GM10248 (cell line): ENCODE data around the gene PARP15.
"Not testable (repeated sequence)": the region's sequence is repeated elsewhere in the genome, so short reads cannot be mapped to it uniquely, and the experiment has no call there.

ENCODE experiments used
- CTCF ChIA-PET: fragments of 300-600 bp; sonication (Branson Sonifier 250); formaldehyde crosslinking; extraction: SDS; loops from one replicate; lab custom pipeline; 2021; ENCODE audit warnings: antibody characterized with exemption; lab: Yijun Ruan, JAX
- POLR2A ChIA-PET: fragments of 350-650 bp; sonication (Branson Sonifier 250); formaldehyde crosslinking; extraction: SDS; loops from one replicate; lab custom pipeline; 2020; ENCODE audit warnings: antibody characterized with exemption; lab: Yijun Ruan, JAX
- DNase-seq: peaks from one replicate; pipeline ENCODE4 v3.0.0; 2012; ENCODE audit errors: extremely low spot score
- TF ChIP-seq, protein P1 (sequence below): IDR thresholded peaks from 2 replicates; pipeline ENCODE4 v1.5.1; 2012; ENCODE audit warnings: mild to moderate bottlenecking, low read depth; ENCODE audit errors: extremely low read depth, missing control alignments, control extremely low read depth

Gene PARP15

GRCh38 chr3:122681284-122681973 is 104.0 kb downstream of the PARP15 start:
- ChIA-PET POLR2A (no interaction called here), CTCF (interaction anchor here (1.6 to 6.8 kb wide), 4 partner anchors 107 to 166 kb away, joined by 3 to 146 read pairs (median 20); partner anchors contain the start of gene KPNA1)
- DNase-seq, result no peak
- TF ChIP-seq, protein P1, sequence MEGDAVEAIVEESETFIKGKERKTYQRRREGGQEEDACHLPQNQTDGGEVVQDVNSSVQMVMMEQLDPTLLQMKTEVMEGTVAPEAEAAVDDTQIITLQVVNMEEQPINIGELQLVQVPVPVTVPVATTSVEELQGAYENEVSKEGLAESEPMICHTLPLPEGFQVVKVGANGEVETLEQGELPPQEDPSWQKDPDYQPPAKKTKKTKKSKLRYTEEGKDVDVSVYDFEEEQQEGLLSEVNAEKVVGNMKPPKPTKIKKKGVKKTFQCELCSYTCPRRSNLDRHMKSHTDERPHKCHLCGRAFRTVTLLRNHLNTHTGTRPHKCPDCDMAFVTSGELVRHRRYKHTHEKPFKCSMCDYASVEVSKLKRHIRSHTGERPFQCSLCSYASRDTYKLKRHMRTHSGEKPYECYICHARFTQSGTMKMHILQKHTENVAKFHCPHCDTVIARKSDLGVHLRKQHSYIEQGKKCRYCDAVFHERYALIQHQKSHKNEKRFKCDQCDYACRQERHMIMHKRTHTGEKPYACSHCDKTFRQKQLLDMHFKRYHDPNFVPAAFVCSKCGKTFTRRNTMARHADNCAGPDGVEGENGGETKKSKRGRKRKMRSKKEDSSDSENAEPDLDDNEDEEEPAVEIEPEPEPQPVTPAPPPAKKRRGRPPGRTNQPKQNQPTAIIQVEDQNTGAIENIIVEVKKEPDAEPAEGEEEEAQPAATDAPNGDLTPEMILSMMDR, result no peak

- ChIA-PET CTCF (no interaction called here), POLR2A (no interaction called here)
- DNase-seq, result no peak
- TF ChIP-seq, protein P1, result no peak
Observed at GRCh38 chr3:122681974-122682409, 104.5 kb downstream of the PARP15 start.

- CTCF ChIA-PET, result interaction anchor here (0.9 to 1.8 kb wide), 6 partner anchors 10 to 345 kb away, joined by 3 to 5 read pairs (median 4); partner anchors contain the start of genes FAM162A and SEMA5B
- DNase-seq, POLR2A ChIA-PET: not testable (repeated sequence)
Observed at GRCh38 chr3:122682778-122683411, 105.4 kb downstream of the PARP15 start.

GRCh38 chr3:122687298-122687697 is 109.8 kb downstream of the PARP15 start:
- TF ChIP-seq, protein P1, result no peak
- no peak for DNase-seq
- POLR2A ChIA-PET, result interaction anchor here (0.6 kb wide), 1 partner anchor 110 kb away, joined by 3 read pairs; no protein-coding TSS in a partner anchor
- CTCF ChIA-PET, result interaction anchor here (0.9 to 2.0 kb wide), 4 partner anchors 8 to 294 kb away, joined by 3 to 11 read pairs (median 6); no protein-coding TSS in a partner anchor
